ENCODE results near the gene ZNF394. TPM values are rescaled to one million over a fixed set of nuclear protein-coding genes. Genes with fewer than 3 reads are reported as not detected.

The ZNF394 gene
- total RNA-seq, 1 donor from 2014 or later = 40.7 TPM

DNA sequence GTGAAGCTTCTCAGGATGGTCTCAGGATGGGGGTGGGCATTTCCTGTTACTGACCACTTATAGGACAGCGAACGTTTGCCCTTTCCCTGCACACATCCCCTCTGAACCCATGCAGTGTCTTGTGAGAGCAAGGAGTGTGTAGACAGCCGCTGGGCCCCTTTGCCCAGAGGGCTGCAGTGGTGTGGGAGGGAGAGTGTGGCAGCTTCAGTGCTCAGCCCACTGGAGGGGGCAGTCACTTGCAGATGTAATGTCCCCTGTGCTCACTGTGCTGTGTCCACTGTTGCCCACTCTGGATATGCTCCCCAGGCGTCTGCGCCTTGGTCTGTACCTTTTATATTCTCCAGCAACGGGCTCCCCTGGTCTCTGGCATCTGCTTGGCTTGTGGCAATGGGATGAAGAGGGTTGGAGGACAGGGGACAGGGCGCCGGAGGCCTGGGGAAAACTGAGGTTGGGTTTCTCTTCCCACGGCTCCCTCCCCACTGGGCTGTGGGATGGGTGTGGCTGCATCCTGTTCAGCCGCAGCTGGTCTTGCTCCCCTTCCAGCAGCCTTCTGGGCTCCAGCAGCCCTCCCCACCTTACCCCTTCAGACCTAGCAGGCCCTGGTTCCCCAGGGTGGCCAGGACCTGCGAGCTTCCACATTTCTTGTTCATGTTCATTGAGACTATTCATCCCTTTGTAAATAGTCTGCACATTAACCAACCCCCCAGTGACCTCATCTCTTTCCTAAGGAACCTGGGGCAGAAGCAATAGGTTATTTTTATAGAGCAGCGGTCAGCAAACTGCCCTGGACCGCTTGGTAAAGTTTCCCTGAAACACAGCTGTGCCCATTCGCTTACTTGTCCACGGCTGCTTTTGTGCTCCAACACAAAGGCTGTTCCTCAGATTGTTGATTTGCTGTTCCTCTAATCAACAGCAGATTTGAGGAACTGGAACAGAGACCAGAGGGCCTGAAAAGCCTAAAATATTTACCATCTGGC, 21.3 kb downstream of the ZNF394 start:
- Mint-ChIP-seq H3K27ac (no peak overlapping the region), H3K4me1 (ENCODE audit: low read depth) (peaks cover 18% of the 10 kb centered on the region), H3K4me3 (ENCODE audit: low read depth) (peak overlapping the region; percentile 26), H3K36me3 (ENCODE audit: low read depth) (peaks cover 53% of the 10 kb centered on the region), H3K27me3 (ENCODE audit: low read depth) (no peaks in the 10 kb centered on the region), H3K9me3 (no peaks in the 10 kb centered on the region)
- DNase-seq (ENCODE audit: low spot score) = no peak
- intact Hi-C loops (cut with micrococcal nuclease) = no loop called here

DNA sequence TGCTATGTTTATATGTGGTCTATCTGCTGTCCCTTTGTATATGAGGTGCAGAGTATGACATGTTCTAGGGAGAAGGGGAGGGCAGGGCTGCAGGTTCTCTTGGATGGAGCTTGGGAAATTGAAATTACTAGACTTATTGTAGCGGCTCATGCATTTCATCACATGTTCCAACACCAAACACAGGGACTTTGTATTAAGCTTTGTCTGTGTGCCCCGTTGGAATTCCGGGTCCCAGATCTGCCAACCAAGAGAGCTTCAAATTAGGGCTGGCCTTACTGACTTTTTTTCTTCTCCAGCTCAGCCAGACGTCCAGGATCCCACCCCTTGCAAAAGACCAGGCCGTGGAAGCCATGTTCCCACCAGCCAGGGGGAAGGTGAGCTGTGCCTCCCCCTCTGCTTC, 24.0 kb downstream of the ZNF394 start:
- H3K27me3 Mint-ChIP-seq (ENCODE audit: low read depth) = no peaks in the 10 kb centered on the region
- peaks cover 24% of the 10 kb centered on the region for H3K4me1 Mint-ChIP-seq (ENCODE audit: low read depth)
- no peak overlapping the region for H3K27ac Mint-ChIP-seq
- no peak for DNase-seq (ENCODE audit: low spot score)
- no peak overlapping the region for H3K4me3 Mint-ChIP-seq (ENCODE audit: low read depth)
- no peaks in the 10 kb centered on the region for H3K9me3 Mint-ChIP-seq
- intact Hi-C loops (cut with micrococcal nuclease) = no loop called here
- peaks cover 48% of the 10 kb centered on the region for H3K36me3 Mint-ChIP-seq (ENCODE audit: low read depth)

DNA sequence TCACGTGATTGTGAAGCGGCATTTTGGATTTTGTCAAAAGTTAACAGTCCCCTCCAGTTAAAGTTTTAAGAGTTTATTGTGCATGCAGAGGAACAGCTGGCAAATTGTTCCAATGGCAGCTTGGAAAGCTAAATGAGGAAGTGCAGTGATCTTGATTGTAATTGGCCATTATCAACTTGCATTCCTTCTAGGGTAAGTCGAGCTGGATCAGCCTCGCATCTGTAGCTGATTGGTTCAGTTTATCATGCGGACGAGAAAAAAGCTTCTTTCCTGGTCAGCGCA, 26.8 kb downstream of the ZNF394 start:
- peaks cover 2% of the 10 kb centered on the region for H3K27me3 Mint-ChIP-seq (ENCODE audit: low read depth)

DNA sequence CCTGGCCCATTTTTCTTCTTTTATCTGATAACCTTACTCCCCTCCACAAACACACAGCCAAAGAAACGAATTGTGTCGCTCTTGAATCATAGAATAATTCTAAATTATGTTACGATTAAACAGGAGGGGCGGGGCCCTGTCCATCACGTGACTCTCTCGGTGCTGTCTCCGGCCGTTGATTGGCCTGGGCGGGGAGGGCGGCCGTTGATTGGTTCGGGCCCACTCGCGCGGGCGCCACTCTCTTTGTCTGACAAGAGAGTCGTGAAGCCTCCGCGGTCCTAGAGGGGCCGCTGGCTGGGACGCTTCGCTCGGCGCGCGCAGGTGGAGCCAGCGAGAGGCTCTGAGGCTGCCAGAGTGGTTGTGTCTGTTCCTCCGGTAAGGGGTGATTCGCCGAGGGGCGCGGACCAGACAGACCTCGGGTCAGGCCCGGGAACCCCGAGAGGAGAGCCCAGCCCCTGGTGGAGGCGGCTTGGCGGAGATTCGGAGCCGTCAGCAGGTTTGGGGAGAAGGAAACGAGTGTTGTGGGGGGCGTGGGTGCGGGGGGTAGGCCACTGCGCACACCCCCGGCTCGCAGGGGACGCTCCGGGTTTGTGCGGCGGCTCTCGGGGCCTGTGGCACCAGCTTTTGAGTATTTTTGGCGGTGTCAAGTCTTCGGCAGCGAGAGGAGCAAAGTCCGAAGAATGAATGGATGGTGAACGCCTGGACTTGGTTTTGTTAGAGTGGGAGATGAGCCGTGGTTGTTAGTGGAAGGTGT, 27.3 kb downstream of the ZNF394 start, which contains the start of gene ZNF789:
TSS of gene ZNF789 (plus strand) at position 330 of the 754 bp plus-strand sequence. CDS start 3,567 bp downstream, outside the sequence.
- intact Hi-C loops (cut with micrococcal nuclease) = loop anchor here (1.0 to 5.0 kb wide), 5 partner anchors 28 to 1770 kb away; partner anchors contain the start of genes BUD31, FAM200A, PDAP1 and ZKSCAN5
- Mint-ChIP-seq H3K27ac (peak within 1 kb of the TSS; percentile 91), H3K9me3 (no peaks in the 10 kb centered on the region), H3K27me3 (ENCODE audit: low read depth) (peaks cover 2% of the 10 kb centered on the region), H3K4me3 (ENCODE audit: low read depth) (peak within 1 kb of the TSS; percentile 96), H3K36me3 (ENCODE audit: low read depth) (peaks cover 27% of the 10 kb centered on the region), H3K4me1 (ENCODE audit: low read depth) (peaks cover 20% of the 10 kb centered on the region)
- peak; percentile 96 for DNase-seq (ENCODE audit: low spot score)

More for the DNA sequence above, 26.8 kb downstream of the ZNF394 start:
- DNase-seq (ENCODE audit: low spot score) = no peak
- H3K9me3 Mint-ChIP-seq = no peaks in the 10 kb centered on the region
- peak overlapping the region; percentile 91 for H3K27ac Mint-ChIP-seq
- H3K4me3 Mint-ChIP-seq (ENCODE audit: low read depth) = peak overlapping the region; percentile 96
- H3K36me3 Mint-ChIP-seq (ENCODE audit: low read depth) = peaks cover 32% of the 10 kb centered on the region
- peaks cover 24% of the 10 kb centered on the region for H3K4me1 Mint-ChIP-seq (ENCODE audit: low read depth)
- intact Hi-C loops (cut with micrococcal nuclease) = loop anchor here (1.0 to 5.0 kb wide), 3 partner anchors 64 to 1769 kb away; partner anchors contain the start of genes BUD31, FAM200A and PDAP1

DNA sequence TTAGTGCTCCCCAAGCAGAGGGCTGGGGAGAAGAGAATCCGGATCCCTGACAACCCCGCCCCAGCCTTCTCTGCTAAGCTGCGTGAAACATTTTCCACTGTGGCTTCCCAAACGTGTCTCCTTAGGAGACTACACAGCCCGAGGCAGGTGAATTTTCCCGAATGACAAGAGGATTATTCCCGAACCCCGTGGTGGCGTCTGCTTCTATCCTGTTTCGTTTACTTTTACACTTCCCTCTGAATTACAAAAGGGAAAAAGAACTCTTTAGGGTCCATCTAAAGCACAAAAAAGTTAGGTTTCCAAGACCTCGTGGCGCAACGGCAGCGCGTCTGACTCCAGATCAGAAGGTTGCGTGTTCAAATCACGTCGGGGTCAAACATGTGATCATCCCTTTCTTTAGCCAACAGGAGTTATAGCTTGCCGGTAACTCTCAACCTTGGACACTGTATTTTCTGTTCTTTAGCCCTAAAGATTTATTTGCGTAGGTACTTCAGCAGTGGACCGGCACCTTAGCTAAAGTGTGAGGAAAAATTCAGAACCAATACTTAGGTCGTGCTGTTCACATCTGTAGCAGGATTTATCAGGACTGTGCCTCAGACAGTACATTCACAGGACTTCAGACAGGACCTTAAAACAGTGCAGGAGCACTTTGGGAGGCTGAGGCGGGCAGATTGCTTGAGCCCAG, 30.6 kb downstream of the ZNF394 start:
- H3K36me3 Mint-ChIP-seq (ENCODE audit: low read depth) = peaks cover 18% of the 10 kb centered on the region
- H3K4me1 Mint-ChIP-seq (ENCODE audit: low read depth) = peaks cover 21% of the 10 kb centered on the region
- peaks cover 2% of the 10 kb centered on the region for H3K27me3 Mint-ChIP-seq (ENCODE audit: low read depth)
- intact Hi-C loops (cut with micrococcal nuclease) = loop anchor here (5.0 kb wide), 1 partner anchor 1773 kb away; no protein-coding TSS in a partner anchor
- H3K4me3 Mint-ChIP-seq (ENCODE audit: low read depth) = peak overlapping the region; percentile 13
- DNase-seq (ENCODE audit: low spot score) = no peak
- no peaks in the 10 kb centered on the region for H3K9me3 Mint-ChIP-seq
- no peak overlapping the region for H3K27ac Mint-ChIP-seq

DNA sequence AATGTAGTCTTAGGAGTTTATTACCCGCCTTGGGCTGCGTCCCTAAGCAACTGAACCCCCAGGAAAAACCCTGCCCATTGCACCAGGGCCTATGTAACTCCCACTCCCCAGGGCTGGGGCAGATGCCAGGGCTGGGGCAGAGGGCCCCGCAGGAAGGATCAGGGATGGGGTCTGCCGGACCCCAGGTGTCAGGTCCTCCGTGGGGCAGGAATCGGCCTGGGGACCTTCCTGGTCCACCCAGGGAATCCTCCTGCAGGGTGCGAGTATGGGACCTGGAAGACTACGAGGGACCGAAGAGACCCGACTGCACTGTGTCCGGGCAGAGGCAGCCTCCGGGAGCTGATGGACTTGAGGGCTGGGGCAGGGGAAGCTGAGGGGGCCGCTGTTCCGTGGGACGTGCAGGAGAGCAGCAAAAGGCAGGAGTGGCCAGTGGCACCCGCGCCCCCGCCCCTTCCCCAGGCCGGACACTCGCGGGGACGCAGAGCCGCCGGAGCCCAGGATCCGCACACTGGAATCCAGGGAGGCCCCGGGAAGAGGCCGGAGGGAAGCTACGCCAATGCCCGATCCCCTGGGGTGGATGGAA, 31.7 kb downstream of the ZNF394 start:
- DNase-seq (ENCODE audit: low spot score) = no peak
- H3K27me3 Mint-ChIP-seq (ENCODE audit: low read depth) = peaks cover 2% of the 10 kb centered on the region
- H3K4me1 Mint-ChIP-seq (ENCODE audit: low read depth) = peaks cover 23% of the 10 kb centered on the region
- peaks cover 24% of the 10 kb centered on the region for H3K36me3 Mint-ChIP-seq (ENCODE audit: low read depth)
- no peak overlapping the region for H3K27ac Mint-ChIP-seq
- H3K4me3 Mint-ChIP-seq (ENCODE audit: low read depth) = no peak overlapping the region
- intact Hi-C loops (cut with micrococcal nuclease) = no loop called here
- no peaks in the 10 kb centered on the region for H3K9me3 Mint-ChIP-seq

DNA sequence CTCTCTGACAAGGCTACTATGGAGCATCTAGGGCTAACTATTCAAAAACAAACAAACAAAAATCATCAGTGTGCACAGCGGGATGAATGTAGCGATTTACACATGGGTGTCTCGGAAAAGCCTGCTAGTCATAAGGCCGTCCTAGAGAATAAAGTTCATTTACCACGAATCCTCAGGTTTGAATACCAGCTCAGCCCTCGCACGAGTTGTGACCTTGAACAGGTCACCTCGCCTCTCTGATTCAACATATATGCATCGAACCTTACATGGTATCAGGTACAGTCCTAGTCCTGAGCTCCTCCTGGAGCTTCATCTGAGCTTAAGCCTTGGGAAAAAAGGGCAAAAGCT, 34.7 kb downstream of the ZNF394 start:
- no peaks in the 10 kb centered on the region for H3K9me3 Mint-ChIP-seq
- H3K27ac Mint-ChIP-seq = peak overlapping the region; percentile 88
- H3K27me3 Mint-ChIP-seq (ENCODE audit: low read depth) = peaks cover 2% of the 10 kb centered on the region
- H3K36me3 Mint-ChIP-seq (ENCODE audit: low read depth) = peaks cover 29% of the 10 kb centered on the region
- peak overlapping the region; percentile 96 for H3K4me3 Mint-ChIP-seq (ENCODE audit: low read depth)
- DNase-seq (ENCODE audit: low spot score) = no peak
- peaks cover 20% of the 10 kb centered on the region for H3K4me1 Mint-ChIP-seq (ENCODE audit: low read depth)
- intact Hi-C loops (cut with micrococcal nuclease) = no loop called here

DNA sequence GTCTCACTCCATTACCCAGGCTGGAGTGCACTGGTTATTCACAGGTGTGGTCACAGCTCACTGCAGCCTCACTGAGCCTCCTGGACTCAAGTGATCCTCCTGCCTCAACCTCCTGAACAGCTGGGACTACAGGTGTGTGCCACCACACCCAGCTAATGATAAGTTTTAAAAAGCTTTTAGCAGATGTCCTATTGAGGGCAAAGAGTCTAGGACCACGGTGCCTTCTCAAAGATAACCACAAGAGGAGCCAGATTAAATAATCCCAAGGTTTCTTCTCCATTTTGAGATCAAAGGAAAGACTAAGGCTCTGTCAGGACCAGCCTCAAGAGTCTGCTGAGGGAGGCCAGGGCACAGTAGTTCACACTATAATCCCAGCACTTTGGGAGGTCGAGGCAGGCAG, 38.9 kb downstream of the ZNF394 start:
- Mint-ChIP-seq H3K36me3 (ENCODE audit: low read depth) (peaks cover 64% of the 10 kb centered on the region), H3K27me3 (ENCODE audit: low read depth) (no peaks in the 10 kb centered on the region), H3K4me3 (ENCODE audit: low read depth) (no peak overlapping the region), H3K9me3 (no peaks in the 10 kb centered on the region), H3K27ac (no peak overlapping the region), H3K4me1 (ENCODE audit: low read depth) (peaks cover 24% of the 10 kb centered on the region)
- intact Hi-C loops (cut with micrococcal nuclease) = no loop called here
- no peak for DNase-seq (ENCODE audit: low spot score)

DNA sequence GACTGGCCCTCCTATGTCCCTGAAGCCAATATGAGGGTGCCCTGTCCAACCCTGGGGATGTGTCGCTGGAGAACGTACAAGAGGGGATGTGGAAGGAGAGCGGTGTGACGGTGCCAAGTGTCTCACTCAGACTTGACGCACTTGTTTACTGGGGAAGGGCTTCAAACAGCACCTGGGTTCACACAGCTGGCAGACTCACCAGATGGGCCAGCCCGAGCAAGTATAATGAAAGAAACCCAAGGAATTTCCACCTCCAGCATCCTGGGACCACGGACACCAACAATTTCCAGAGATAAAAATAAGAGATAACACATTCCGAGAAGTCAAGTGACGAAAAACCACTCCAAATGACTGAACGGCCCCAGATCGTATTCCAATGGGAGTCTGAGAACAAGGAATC, 39.4 kb downstream of the ZNF394 start:
- no peak for DNase-seq (ENCODE audit: low spot score)
- H3K36me3 Mint-ChIP-seq (ENCODE audit: low read depth) = peaks cover 62% of the 10 kb centered on the region
- H3K4me1 Mint-ChIP-seq (ENCODE audit: low read depth) = peaks cover 21% of the 10 kb centered on the region
- peak overlapping the region; percentile 9 for H3K27ac Mint-ChIP-seq
- no peaks in the 10 kb centered on the region for H3K9me3 Mint-ChIP-seq
- intact Hi-C loops (cut with micrococcal nuclease) = no loop called here
- H3K4me3 Mint-ChIP-seq (ENCODE audit: low read depth) = no peak overlapping the region
- no peaks in the 10 kb centered on the region for H3K27me3 Mint-ChIP-seq (ENCODE audit: low read depth)

DNA sequence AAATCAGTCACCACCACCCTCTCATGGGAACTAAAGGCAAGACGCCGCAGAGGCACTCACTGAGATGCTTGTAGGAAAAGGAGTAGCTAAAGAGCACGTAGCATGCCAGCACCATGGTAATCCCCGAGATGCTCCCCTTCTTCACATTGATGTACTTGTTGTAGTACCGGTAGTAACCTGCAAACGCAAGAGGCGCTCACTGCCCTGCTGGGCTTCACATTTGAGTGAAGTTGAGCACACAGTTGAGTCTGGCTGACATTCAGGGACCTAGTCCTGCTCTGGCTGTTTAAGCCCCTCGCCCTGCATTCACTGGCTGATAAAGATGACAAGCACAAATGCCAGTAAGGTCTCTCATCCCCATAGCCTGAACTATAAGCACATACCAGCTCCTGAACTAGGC, 41.0 kb downstream of the ZNF394 start:
- Mint-ChIP-seq H3K27ac (no peak overlapping the region), H3K9me3 (no peaks in the 10 kb centered on the region), H3K4me3 (ENCODE audit: low read depth) (no peak overlapping the region), H3K36me3 (ENCODE audit: low read depth) (peaks cover 67% of the 10 kb centered on the region), H3K4me1 (ENCODE audit: low read depth) (peaks cover 16% of the 10 kb centered on the region), H3K27me3 (ENCODE audit: low read depth) (no peaks in the 10 kb centered on the region)
- intact Hi-C loops (cut with micrococcal nuclease) = no loop called here
- DNase-seq (ENCODE audit: low spot score) = no peak

DNA sequence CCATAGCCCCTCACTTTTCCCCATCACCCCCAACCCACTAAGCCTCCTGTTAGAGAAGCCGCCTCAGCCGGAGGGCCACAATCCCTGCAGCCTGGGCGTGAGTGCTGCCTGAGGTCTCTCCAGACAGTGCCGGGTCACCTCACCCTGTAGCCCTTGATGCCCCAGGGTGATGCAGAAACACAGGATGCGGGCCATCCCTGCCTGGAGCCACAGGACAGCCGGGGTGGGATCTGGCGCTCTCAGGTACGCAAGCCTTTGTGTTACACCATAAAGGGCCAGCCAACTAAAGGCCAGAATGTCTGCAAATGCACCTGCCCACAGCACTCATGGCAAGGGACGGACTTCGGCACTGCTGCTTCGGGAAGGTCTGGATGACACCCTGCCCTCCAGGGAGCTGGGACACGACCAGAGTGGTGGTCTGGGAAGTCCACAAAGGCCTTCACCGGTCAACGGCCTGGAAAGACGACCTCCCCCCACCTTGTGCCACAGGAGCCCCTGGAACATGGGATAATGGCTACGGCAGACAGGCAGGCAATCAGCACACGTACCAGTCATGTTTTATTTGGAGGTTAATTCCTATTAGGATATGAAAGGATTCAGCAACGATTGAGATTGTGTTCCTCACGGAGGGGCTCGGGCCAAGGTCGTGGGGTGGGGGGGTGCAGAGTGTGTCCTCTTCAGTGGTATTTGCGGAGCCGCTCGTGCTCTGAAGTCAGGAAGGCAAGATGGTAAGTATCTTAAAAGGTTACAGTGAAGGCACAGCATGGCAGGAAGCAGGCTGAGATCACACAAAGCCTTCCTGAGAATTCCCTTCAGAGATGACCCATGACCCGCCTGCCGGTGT, 42.2 kb downstream of the ZNF394 start:
- no peak for DNase-seq (ENCODE audit: low spot score)
- Mint-ChIP-seq H3K4me3 (ENCODE audit: low read depth) (no peak overlapping the region), H3K4me1 (ENCODE audit: low read depth) (peaks cover 12% of the 10 kb centered on the region), H3K9me3 (no peaks in the 10 kb centered on the region), H3K27ac (no peak overlapping the region), H3K36me3 (ENCODE audit: low read depth) (peaks cover 69% of the 10 kb centered on the region), H3K27me3 (ENCODE audit: low read depth) (no peaks in the 10 kb centered on the region)
- intact Hi-C loops (cut with micrococcal nuclease) = no loop called here

Data from activated T-helper 2 cell treated with anti-CD3 and anti-CD28 coated beads, Interferon-gamma antibody, Interleukin-2, Interleukin-4, amounts not matched to agents 10 μg/mL and 5 μg/mL and 100 μg/mL, durations not matched to agents 14 hours and 24 hours and 36 hours (primary cell).